A549 (cell line): ENCODE results near the gene KCNJ6.

ENCODE experiments used
- BHLHE40 ChIP-seq: IDR thresholded peaks from 2 replicates; pipeline ENCODE4 v1.6.1; 2012; ENCODE audit warnings: low read depth, low read length, inconsistent platforms
- CHD4 ChIP-seq: fragments of 200-600 bp; sonication (generic); IDR thresholded peaks from 2 replicates; pipeline ENCODE4 v1.6.1; 2016; ENCODE audit warnings: antibody characterized with exemption, mild to moderate bottlenecking, borderline replicate concordance
- JUNB ChIP-seq: fragments of >200 bp; sonication (Bioruptor Twin); formaldehyde crosslinking; IDR thresholded peaks from 2 replicates; pipeline ENCODE4 v1.6.1; 2016
- MAFK ChIP-seq: fragments of 450-650 bp; IDR thresholded peaks from 2 replicates; pipeline ENCODE4 v1.6.1; 2014; ENCODE audit not compliant: partially characterized antibody
- MYC ChIP-seq: IDR thresholded peaks from 2 replicates; pipeline ENCODE4 v1.6.1; 2012; ENCODE audit warnings: mild to moderate bottlenecking, inconsistent platforms, low read length, improper control_type of control experiment, borderline replicate concordance
- NR3C1 ChIP-seq: fragments of >200 bp; sonication (Bioruptor Twin); formaldehyde crosslinking; IDR thresholded peaks from 3 replicates; pipeline ENCODE4 v1.6.1; 2017
- POLR2A ChIP-seq: IDR thresholded peaks from 2 replicates; pipeline ENCODE4 v1.6.1; 2012; ENCODE audit warnings: mild to moderate bottlenecking, low read length
- RCOR1 ChIP-seq: fragments of 150-350 bp; IDR thresholded peaks from 2 replicates; pipeline ENCODE4 v1.6.1; 2014; ENCODE audit warnings: antibody characterized with exemption, low read length, low read depth
- RFX5 ChIP-seq: fragments of 450-650 bp; IDR thresholded peaks from 2 replicates; pipeline ENCODE4 v1.7.1; 2014; ENCODE audit warnings: antibody characterized with exemption, mild to moderate bottlenecking, moderate library complexity
- TF ChIP-seq, protein P1 (sequence below): fragments of >200 bp; sonication (Bioruptor Twin); formaldehyde crosslinking; IDR thresholded peaks from 3 replicates; pipeline ENCODE4 v1.5.1; 2016
- TF ChIP-seq, protein P2 (sequence below): fragments of 450-650 bp; IDR thresholded peaks from 2 replicates; pipeline ENCODE4 v1.6.1; 2014; ENCODE audit warnings: antibody characterized with exemption
- TF ChIP-seq, protein P3 (sequence below): fragments of >200 bp; sonication (Bioruptor Twin); formaldehyde crosslinking; IDR thresholded peaks from 3 replicates; pipeline ENCODE4 v1.6.1; 2016
- TF ChIP-seq, protein P4 (sequence below): fragments of 200-600 bp; sonication (generic); IDR thresholded peaks from 2 replicates; pipeline ENCODE4 v1.6.1; 2016; ENCODE audit warnings: antibody characterized with exemption, mild to moderate bottlenecking, moderate library complexity

DNA sequence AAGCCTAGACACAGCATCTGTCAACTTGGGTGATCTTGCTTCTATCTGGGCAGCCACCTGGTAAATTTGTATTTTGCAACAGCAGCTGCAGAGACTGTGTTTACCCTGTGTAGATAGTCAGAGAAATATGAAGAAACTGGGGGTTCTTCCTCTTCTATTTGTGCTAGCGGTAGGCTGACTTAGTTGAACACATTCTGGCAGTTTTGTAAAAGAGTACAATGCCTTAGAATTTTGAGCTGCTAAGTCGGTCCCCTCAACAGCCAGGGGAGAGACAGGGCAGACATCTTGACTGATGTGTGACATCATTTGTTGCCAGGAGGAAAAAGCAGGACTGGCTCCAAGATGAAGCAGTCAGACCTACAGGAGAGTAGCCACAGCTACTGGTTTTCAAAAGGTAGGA, 53.7 kb downstream of the KCNJ6 start:
- no peak for TF ChIP-seq POLR2A
- no peak for TF ChIP-seq BHLHE40
- TF ChIP-seq, protein P1, sequence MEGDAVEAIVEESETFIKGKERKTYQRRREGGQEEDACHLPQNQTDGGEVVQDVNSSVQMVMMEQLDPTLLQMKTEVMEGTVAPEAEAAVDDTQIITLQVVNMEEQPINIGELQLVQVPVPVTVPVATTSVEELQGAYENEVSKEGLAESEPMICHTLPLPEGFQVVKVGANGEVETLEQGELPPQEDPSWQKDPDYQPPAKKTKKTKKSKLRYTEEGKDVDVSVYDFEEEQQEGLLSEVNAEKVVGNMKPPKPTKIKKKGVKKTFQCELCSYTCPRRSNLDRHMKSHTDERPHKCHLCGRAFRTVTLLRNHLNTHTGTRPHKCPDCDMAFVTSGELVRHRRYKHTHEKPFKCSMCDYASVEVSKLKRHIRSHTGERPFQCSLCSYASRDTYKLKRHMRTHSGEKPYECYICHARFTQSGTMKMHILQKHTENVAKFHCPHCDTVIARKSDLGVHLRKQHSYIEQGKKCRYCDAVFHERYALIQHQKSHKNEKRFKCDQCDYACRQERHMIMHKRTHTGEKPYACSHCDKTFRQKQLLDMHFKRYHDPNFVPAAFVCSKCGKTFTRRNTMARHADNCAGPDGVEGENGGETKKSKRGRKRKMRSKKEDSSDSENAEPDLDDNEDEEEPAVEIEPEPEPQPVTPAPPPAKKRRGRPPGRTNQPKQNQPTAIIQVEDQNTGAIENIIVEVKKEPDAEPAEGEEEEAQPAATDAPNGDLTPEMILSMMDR, result no peak
- peak; percentile 98 for TF ChIP-seq RFX5
- no peak for TF ChIP-seq MAFK
- TF ChIP-seq JUNB, result no peak
- TF ChIP-seq, protein P2, sequence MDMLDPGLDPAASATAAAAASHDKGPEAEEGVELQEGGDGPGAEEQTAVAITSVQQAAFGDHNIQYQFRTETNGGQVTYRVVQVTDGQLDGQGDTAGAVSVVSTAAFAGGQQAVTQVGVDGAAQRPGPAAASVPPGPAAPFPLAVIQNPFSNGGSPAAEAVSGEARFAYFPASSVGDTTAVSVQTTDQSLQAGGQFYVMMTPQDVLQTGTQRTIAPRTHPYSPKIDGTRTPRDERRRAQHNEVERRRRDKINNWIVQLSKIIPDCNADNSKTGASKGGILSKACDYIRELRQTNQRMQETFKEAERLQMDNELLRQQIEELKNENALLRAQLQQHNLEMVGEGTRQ, result no peak
- TF ChIP-seq, protein P3, sequence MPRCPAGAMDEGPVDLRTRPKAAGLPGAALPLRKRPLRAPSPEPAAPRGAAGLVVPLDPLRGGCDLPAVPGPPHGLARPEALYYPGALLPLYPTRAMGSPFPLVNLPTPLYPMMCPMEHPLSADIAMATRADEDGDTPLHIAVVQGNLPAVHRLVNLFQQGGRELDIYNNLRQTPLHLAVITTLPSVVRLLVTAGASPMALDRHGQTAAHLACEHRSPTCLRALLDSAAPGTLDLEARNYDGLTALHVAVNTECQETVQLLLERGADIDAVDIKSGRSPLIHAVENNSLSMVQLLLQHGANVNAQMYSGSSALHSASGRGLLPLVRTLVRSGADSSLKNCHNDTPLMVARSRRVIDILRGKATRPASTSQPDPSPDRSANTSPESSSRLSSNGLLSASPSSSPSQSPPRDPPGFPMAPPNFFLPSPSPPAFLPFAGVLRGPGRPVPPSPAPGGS, result no peak
- no peak for TF ChIP-seq NR3C1
- TF ChIP-seq, protein P4, sequence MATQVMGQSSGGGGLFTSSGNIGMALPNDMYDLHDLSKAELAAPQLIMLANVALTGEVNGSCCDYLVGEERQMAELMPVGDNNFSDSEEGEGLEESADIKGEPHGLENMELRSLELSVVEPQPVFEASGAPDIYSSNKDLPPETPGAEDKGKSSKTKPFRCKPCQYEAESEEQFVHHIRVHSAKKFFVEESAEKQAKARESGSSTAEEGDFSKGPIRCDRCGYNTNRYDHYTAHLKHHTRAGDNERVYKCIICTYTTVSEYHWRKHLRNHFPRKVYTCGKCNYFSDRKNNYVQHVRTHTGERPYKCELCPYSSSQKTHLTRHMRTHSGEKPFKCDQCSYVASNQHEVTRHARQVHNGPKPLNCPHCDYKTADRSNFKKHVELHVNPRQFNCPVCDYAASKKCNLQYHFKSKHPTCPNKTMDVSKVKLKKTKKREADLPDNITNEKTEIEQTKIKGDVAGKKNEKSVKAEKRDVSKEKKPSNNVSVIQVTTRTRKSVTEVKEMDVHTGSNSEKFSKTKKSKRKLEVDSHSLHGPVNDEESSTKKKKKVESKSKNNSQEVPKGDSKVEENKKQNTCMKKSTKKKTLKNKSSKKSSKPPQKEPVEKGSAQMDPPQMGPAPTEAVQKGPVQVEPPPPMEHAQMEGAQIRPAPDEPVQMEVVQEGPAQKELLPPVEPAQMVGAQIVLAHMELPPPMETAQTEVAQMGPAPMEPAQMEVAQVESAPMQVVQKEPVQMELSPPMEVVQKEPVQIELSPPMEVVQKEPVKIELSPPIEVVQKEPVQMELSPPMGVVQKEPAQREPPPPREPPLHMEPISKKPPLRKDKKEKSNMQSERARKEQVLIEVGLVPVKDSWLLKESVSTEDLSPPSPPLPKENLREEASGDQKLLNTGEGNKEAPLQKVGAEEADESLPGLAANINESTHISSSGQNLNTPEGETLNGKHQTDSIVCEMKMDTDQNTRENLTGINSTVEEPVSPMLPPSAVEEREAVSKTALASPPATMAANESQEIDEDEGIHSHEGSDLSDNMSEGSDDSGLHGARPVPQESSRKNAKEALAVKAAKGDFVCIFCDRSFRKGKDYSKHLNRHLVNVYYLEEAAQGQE, result no peak
- no peak for TF ChIP-seq MYC
- TF ChIP-seq RCOR1, result no peak
- no peak for TF ChIP-seq CHD4
